MV-4-11 (cell line): Measurements from ENCODE around the gene PCMTD2.
"Not testable (repeated sequence)": the region's sequence is repeated elsewhere in the genome, so short reads cannot be mapped to it uniquely, and the experiment has no call there.

Experiments
- DNase-seq: peaks from one replicate; lab custom pipeline; 2025; lab: John Stamatoyannopoulos, UW

The PCMTD2 gene

DNA sequence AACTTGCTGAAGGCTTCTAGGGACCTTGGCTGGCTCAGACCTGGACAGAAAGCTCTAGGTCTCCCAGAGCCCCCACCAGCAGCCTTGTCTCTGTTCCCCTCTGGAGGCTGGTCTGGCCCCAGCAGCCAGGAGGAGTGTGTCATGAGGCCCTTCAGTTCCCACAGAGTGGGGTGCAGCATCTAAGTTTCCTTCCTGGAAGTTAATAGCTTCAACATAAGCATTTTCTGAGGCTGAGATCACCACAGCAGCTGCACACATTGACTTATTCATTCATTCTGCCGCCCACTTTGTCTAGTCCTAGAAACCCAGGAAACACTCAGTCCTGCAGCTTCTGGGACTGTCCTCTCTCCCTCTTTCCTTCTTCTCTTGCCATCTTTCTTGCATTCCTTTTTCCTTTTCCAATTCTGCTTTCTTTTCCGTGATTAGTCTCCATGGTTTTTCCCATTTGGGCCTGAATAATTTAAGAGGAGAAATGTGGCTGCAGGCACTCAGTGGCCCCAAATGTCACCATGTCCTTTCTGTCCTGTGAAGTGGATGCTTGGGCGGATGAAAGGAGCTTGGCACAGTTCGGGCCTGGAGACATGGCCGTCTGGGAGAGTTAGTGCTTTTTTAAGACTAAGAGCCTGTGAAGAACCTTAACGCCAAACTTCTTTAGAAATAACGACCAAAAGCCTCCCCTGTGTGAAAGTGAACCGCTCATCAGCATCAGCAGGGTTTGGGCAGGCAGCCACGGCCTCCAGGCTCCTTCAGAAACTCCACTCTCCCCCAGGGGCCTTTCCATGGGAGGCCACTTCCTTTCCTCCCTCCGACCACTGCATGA, 31.0 kb upstream of the PCMTD2 start:
- DNase-seq: no peak

GRCh38 chr20:64225171-64225595, 30.4 kb upstream of the PCMTD2 start:
- DNase-seq: no peak

GRCh38 chr20:64225828-64226598, 29.5 kb upstream of the PCMTD2 start:
- no peak for DNase-seq

DNA sequence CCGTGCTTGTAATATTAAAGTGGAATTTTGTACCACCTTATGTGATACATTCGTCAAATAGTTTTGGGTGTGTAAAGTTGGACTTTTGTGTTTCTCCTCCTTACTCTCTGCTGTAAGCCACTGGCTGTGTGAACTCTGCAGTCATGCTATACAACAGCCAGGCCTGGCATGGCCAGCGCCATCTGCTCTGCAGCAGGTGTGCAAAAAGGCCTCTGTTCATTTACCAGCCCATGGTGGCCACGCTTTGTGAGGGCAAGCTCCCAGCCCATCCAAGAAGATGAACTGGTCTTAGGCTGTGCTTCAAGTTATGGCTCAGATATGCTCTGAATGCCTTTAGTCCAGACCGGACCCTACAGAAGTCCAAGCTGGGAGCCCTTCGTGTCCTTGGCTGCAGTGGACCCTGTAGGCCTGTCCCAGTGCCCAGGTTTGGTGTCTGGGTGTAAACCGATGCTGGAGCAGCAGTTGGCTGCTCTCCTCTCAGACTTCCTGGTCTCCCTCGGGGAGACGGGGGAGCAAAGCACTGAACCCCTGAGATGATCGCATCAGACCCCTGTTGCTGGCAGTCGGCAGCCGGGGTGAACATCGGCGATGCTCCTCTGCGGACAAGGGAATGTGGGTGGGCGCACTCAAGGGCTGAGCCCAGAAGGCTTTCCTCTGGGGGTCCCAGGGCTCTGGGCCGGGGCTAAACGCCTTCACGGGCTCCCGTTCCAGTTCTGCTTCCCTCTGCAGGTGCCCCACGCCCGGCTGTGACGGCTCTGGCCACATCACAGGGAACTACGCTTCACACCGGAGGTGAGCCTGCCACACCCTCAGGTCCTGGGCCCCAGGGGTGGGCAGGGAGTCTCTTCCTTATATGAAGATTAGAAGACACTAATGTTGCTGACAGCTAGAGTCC, 28.6 kb upstream of the PCMTD2 start:
- no peak for DNase-seq

DNA sequence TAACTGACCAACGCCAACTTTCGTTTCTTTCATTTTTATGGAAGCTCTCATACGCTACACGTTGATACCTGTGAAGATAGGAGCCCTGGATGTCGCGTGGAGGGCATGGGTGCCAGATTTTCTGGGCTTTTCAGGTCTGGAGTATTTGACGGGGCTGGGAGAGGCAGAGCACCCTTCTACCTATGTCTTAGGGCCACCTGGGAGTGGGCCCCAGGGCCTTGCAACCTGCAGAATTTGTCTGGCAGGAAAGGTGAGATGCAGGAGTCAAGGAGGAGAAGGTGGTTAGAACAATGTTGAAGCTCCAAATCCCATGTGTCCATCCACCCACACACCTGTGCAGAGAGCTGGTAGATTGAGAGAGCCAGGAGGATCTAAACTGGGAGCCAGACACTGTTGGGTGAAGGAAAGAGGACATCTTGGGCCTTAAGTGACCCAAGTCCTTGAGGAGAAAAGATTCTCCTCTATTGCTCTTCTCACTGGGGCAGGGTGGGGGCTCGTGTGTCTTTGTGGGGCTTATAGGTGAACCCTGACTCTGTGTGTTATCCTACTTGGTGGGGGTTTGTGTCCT, 27.4 kb upstream of the PCMTD2 start:
- no peak for DNase-seq

GRCh38 chr20:64228751-64229506, 26.6 kb upstream of the PCMTD2 start:
- no peak for DNase-seq

- no peak for DNase-seq
Observed at GRCh38 chr20:64229507-64230061, 26.0 kb upstream of the PCMTD2 start.

- DNase-seq: no peak
Observed at GRCh38 chr20:64230461-64231145, 24.9 kb upstream of the PCMTD2 start.

DNA sequence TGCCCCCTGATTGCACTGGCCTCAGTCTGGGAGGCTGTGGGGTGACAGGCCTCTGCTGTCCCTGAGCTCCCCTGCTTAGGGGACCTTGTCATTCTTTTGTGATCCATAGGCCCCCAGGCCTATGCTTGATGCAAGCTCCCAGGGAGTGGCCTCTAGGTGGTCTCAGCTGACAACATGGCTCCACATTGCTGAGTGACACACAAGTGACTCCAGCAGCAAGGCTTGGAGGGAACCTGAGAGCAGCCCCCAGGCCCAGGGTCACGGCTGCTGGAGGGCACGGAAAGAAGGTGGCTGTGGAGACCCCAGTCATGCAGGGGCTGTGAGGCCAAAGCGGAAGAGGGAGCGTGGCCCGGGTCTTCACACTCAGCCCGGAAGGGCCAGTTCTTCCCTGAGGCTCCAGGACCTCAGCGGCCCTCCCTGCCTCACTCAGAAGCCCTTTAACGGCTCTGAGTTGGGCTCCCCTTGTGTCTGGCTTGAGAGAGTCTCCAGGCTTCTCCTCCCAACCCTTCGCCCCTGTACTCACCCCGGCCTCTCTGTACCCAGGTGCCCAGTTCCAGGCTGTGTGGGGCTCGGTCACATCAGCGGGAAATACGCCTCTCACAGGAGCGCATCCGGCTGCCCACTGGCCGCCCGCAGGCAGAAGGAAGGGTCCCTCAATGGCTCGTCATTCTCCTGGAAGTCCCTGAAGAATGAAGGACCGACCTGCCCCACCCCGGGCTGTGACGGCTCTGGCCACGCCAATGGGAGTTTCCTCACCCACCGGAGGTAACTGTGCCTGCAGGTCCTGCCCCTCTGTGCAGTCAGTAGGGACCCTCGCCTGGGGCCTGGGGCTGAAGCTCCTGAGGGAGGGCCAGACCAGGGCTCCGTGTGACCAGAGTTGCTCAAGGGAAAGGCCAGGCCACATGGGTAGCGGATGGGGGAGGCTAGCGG, 23.7 kb upstream of the PCMTD2 start:
- no peak for DNase-seq

- no peak for DNase-seq
Observed at GRCh38 chr20:64232794-64233193, 22.8 kb upstream of the PCMTD2 start.

GRCh38 chr20:64233725-64234124, 21.8 kb upstream of the PCMTD2 start:
- DNase-seq: no peak

GRCh38 chr20:64234291-64234791, 21.2 kb upstream of the PCMTD2 start:
- no peak for DNase-seq

GRCh38 chr20:64234921-64235565, 20.5 kb upstream of the PCMTD2 start:
- not testable (repeated sequence) for DNase-seq

- DNase-seq: no peak
Observed at GRCh38 chr20:64236137-64237088, 19.1 kb upstream of the PCMTD2 start.

DNA sequence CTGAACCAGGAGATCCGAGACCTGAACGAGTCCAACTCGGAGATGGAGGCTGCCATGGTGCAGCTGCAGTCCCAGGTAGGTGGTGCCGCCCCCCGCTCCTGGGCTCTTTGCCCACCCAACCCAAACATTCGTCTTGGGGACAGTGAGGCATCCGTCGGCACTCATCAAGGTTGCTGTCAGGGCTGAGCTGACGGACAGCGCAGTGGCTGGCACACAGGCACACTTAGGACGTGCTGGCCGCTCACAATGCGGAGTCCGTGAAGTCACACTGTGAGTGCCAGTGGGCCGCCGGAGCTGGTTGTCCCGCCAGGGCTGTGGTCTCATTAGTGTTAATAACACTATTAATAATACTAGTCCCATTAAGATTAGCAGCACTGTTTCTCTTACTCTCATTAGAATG, 18.2 kb upstream of the PCMTD2 start:
- no peak for DNase-seq

DNA sequence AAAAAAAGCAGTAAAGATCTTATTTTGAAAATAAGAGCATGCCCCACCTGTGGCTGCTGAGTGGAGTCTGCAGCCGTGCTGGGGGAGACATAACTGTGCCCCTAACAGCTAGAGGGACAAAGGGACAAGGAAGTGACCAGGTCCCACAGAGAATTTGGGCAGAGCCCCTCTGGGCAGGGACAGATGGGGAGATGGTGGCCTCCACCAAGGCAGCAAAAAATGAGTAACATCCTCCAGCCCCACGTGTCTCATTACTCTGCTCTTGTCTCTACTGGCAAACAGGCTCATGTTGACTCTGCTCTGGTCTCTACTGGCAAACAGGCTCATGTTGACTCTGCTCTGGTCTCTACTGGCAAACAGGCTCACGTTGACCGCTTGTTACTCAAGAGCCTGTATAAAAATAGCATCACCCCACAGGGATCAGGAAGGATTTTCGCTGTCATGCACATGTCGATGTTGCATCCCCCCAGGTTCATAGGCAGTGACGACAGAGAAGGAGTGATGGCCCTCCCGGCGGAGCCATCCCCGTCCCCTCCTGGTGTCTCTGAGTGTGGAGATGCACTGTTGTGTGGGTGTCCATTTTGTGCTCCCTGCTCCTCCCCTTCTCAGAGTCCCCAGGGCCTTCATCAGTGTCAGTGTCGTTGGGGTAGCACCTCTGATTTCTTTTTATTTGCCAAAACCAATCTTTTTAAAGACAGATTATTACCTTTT, 17.3 kb upstream of the PCMTD2 start:
- peak; percentile 36 for DNase-seq
